ENCODE data around the gene LCE1F. TPM values are rescaled to one million over a fixed set of nuclear protein-coding genes. Genes with fewer than 3 reads are reported as not detected.

Gene LCE1F
- total RNA-seq, 1 experiment from 2014 or later: not detected

DNA sequence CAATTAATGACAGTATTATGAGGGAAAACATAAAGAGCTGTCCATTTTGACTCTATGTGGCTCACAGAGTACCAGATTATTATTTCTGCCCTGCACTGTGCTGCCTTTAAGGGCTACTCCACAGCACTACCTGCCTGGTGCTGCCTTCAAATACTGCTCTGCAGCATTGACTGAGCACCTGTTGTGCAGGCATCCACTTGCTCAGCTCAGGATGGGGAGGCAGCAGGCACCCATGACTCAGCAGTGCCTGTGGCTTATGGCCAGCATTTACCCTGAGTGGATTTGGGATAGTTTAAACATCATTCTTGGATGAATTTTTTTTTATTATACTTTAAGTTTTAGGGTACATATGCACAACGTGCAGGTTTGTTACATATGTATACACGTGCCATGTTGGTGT, 18.1 kb upstream of the LCE1F start:
- TF ChIP-seq, protein P1, sequence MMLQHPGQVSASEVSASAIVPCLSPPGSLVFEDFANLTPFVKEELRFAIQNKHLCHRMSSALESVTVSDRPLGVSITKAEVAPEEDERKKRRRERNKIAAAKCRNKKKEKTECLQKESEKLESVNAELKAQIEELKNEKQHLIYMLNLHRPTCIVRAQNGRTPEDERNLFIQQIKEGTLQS (IDR thresholded peaks at IDR 0.05): no peak
- TF ChIP-seq SP1 (IDR thresholded peaks at IDR 0.05; ENCODE audit: low read depth) (no peak), TCF7L2 (IDR thresholded peaks at IDR 0.05; ENCODE audit: borderline replicate concordance, extremely low read depth, insufficient read depth, insufficient read length) (no peak), EGR1 (IDR thresholded peaks at IDR 0.05; ENCODE audit: low read depth) (no peak), YY1 (IDR thresholded peaks at IDR 0.05; ENCODE audit: extremely low read depth, insufficient replicate concordance, low read depth, low read length) (no peak)
- TF ChIP-seq, protein P2, sequence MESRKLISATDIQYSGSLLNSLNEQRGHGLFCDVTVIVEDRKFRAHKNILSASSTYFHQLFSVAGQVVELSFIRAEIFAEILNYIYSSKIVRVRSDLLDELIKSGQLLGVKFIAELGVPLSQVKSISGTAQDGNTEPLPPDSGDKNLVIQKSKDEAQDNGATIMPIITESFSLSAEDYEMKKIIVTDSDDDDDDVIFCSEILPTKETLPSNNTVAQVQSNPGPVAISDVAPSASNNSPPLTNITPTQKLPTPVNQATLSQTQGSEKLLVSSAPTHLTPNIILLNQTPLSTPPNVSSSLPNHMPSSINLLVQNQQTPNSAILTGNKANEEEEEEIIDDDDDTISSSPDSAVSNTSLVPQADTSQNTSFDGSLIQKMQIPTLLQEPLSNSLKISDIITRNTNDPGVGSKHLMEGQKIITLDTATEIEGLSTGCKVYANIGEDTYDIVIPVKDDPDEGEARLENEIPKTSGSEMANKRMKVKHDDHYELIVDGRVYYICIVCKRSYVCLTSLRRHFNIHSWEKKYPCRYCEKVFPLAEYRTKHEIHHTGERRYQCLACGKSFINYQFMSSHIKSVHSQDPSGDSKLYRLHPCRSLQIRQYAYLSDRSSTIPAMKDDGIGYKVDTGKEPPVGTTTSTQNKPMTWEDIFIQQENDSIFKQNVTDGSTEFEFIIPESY (IDR thresholded peaks at IDR 0.05; ENCODE audit: extremely low read depth, insufficient replicate concordance, low read length): no peak
- BruUV-seq (replicated peaks): no TSS peak
- POLR2A ChIA-PET: no interaction called here
- H3K27me3 ChIP-seq (ENCODE audit: insufficient read depth, low read length): peaks cover 37% of the 10 kb centered on the region; the same call in 1 of the 2 replicates
- no peaks in the 10 kb centered on the region for H3K4me1 ChIP-seq (ENCODE audit: control insufficient read depth in 1 of 2, insufficient read depth in 2 of 2, low read length in 2 of 2)
- DNase-seq (ENCODE audit: low read depth, low spot score): no peak
- intact Hi-C loops (cut with micrococcal nuclease): no loop called here
- CTCF ChIA-PET: no interaction called here
- H4K20me1 ChIP-seq (ENCODE audit: insufficient read depth): no peaks in the 10 kb centered on the region
- no peak overlapping the region for H3K4me2 ChIP-seq (ENCODE audit: low read length)
- no peak overlapping the region for H3K27ac ChIP-seq (ENCODE audit: low read depth, low read length)
- no peaks in the 10 kb centered on the region for H3K9me3 ChIP-seq (ENCODE audit: control insufficient read depth in 1 of 2, insufficient read depth in 1 of 2, low read depth in 1 of 2, low read length in 2 of 2)
- H3K79me2 ChIP-seq (ENCODE audit: insufficient read depth, low read length): no peaks in the 10 kb centered on the region
- no peaks in the 10 kb centered on the region for H3K9me2 ChIP-seq (ENCODE audit: insufficient read depth)
- no peak for ATAC-seq
- H2AFZ ChIP-seq (ENCODE audit: low read depth, low read length, poor library complexity, severe bottlenecking): no peak overlapping the region
- H3K36me3 ChIP-seq (ENCODE audit: control insufficient read depth in 1 of 2, insufficient read depth in 2 of 2, low read length in 2 of 2): no peaks in the 10 kb centered on the region
- no peak overlapping the region for H3K4me3 ChIP-seq (replicated peaks in 1 of 2; ENCODE audit: low read depth in 1 of 2, low read length in 2 of 2)
- RAD21 ChIA-PET (ENCODE audit: low non-redundant PET in 1 of 2, low total read pairs in 2 of 2, uncharacterized antibody in 2 of 2, unreplicated experiment in 2 of 2): no interaction called here
- no peak overlapping the region for H3K9ac ChIP-seq (ENCODE audit: low read length)

DNA sequence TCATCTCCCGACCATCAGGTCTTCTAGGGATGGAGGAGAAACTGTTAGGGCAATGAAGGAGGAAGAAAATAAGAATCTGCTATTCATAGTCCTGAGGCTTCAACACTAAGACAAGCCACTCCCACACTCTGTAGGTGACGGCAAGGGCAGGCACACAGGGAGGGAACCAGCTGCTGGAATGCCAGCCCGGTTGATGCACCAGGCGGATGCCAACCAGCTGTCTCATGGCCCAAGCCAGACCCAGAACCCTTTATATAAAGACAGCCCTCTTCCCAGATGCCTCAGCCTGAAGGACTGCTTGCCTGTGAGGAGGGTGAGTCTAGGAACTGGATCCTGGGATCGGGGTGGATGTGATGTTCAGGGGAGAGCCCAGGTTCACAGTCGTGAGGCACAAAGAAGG, 17.2 kb upstream of the LCE1F start, which contains the start of gene KPRP:
KPRP (plus strand) TSS at position 279 of the 400 bp plus-strand sequence. CDS start 1,564 bp downstream, outside the sequence.
- Histone ChIP-seq H4K20me1 (ENCODE audit: insufficient read depth) (no peaks in the 10 kb centered on the region), H3K9me2 (ENCODE audit: insufficient read depth) (no peaks in the 10 kb centered on the region), H3K4me3 (replicated peaks in 1 of 2; ENCODE audit: low read depth in 1 of 2, low read length in 2 of 2) (no peak within 1 kb of the TSS), H3K4me1 (ENCODE audit: control insufficient read depth in 1 of 2, insufficient read depth in 2 of 2, low read length in 2 of 2) (no peaks in the 10 kb centered on the region), H3K36me3 (ENCODE audit: control insufficient read depth in 1 of 2, insufficient read depth in 2 of 2, low read length in 2 of 2) (no peaks in the 10 kb centered on the region), H3K27me3 (ENCODE audit: insufficient read depth, low read length) (peaks cover 37% of the 10 kb centered on the region; the same call in 1 of the 2 replicates), H3K9me3 (ENCODE audit: control insufficient read depth in 1 of 2, insufficient read depth in 1 of 2, low read depth in 1 of 2, low read length in 2 of 2) (no peaks in the 10 kb centered on the region), H3K4me2 (ENCODE audit: low read length) (no peak within 1 kb of the TSS), H2AFZ (ENCODE audit: low read depth, low read length, poor library complexity, severe bottlenecking) (no peak within 1 kb of the TSS), H3K79me2 (ENCODE audit: insufficient read depth, low read length) (no peaks in the 10 kb centered on the region), H3K27ac (ENCODE audit: low read depth, low read length) (no peak within 1 kb of the TSS), H3K9ac (ENCODE audit: low read length) (no peak within 1 kb of the TSS)
- ATAC-seq (no peak), DNase-seq (ENCODE audit: low read depth, low spot score) (no peak)
- RAD21 ChIA-PET (ENCODE audit: low non-redundant PET in 1 of 2, low total read pairs in 2 of 2, uncharacterized antibody in 2 of 2, unreplicated experiment in 2 of 2): no interaction called here
- intact Hi-C loops (cut with micrococcal nuclease): no loop called here
- CTCF ChIA-PET: no interaction called here
- POLR2A ChIA-PET: no interaction called here
- no TSS peak for BruUV-seq (replicated peaks)
- TF ChIP-seq FOSL1 (IDR thresholded peaks at IDR 0.05; ENCODE audit: low read depth) (no peak), JUND (IDR thresholded peaks at IDR 0.05) (no peak), POLR2AphosphoS5 (IDR thresholded peaks at IDR 0.05; ENCODE audit: low read depth, low read length) (no peak), SP1 (IDR thresholded peaks at IDR 0.05; ENCODE audit: low read depth) (no peak), EZH2phosphoT487 (IDR thresholded peaks at IDR 0.05; ENCODE audit: borderline replicate concordance) (no peak), TCF7L2 (IDR thresholded peaks at IDR 0.05; ENCODE audit: borderline replicate concordance, extremely low read depth, insufficient read depth, insufficient read length) (no peak), CBX3 (IDR thresholded peaks at IDR 0.05; ENCODE audit: low read depth) (no peak)
- TF ChIP-seq, protein P3, sequence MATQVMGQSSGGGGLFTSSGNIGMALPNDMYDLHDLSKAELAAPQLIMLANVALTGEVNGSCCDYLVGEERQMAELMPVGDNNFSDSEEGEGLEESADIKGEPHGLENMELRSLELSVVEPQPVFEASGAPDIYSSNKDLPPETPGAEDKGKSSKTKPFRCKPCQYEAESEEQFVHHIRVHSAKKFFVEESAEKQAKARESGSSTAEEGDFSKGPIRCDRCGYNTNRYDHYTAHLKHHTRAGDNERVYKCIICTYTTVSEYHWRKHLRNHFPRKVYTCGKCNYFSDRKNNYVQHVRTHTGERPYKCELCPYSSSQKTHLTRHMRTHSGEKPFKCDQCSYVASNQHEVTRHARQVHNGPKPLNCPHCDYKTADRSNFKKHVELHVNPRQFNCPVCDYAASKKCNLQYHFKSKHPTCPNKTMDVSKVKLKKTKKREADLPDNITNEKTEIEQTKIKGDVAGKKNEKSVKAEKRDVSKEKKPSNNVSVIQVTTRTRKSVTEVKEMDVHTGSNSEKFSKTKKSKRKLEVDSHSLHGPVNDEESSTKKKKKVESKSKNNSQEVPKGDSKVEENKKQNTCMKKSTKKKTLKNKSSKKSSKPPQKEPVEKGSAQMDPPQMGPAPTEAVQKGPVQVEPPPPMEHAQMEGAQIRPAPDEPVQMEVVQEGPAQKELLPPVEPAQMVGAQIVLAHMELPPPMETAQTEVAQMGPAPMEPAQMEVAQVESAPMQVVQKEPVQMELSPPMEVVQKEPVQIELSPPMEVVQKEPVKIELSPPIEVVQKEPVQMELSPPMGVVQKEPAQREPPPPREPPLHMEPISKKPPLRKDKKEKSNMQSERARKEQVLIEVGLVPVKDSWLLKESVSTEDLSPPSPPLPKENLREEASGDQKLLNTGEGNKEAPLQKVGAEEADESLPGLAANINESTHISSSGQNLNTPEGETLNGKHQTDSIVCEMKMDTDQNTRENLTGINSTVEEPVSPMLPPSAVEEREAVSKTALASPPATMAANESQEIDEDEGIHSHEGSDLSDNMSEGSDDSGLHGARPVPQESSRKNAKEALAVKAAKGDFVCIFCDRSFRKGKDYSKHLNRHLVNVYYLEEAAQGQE (IDR thresholded peaks at IDR 0.05; ENCODE audit: low read depth): no peak
- TF ChIP-seq, protein P4, sequence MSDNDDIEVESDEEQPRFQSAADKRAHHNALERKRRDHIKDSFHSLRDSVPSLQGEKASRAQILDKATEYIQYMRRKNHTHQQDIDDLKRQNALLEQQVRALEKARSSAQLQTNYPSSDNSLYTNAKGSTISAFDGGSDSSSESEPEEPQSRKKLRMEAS (IDR thresholded peaks at IDR 0.05): no peak
